NCI-H128 (cell line): Measurements from ENCODE around the gene OGFOD3.
"Not testable (repeated sequence)": the region's sequence is repeated elsewhere in the genome, so short reads cannot be mapped to it uniquely, and the experiment has no call there.

Experiments
- DNase-seq: peaks from one replicate; lab custom pipeline; 2025; ENCODE audit not compliant: unreplicated experiment; lab: John Stamatoyannopoulos, UW

The OGFOD3 gene

DNA sequence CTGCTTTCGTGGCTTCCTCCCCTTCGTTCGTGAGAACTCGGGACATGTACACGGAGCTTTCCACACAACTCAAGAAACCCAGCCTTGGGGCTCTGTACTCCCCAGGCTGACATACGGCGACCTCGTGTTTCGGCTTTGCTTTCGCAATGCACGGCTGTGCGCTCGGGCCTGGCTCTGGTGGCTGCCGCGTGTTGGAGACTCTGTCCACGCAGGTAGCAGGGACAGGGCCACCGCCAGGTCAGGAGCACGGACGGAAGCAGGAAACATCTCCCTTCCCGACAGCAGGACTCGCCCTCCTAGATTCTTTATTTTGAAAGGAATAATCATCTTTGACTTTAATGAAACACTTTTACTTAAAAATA, 29.5 kb downstream of the OGFOD3 start:
- DNase-seq: no peak

GRCh38 chr17:82388223-82388921, 30.0 kb downstream of the OGFOD3 start:
- DNase-seq: no peak

DNA sequence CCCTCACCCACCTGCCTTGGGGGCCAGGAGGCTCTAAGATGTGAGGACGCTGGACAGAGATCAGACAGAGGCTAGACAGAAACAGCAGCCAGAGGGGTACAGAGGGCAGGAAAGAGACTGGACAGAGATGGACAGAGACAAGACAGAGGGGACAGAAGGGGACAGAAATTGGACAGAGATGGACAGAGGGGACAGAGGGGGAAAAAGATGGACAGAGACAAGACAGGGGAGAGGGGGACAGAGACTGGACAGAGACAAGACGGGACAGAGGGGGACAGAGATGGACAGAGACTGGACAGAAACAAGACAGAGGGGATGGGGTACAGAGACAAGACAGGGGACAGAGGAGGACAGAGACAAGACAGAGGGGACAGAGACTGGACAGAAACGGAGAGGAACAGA, 30.7 kb downstream of the OGFOD3 start:
- no peak for DNase-seq

- DNase-seq: no peak
These were observed 31.3 kb downstream of the OGFOD3 start for GRCh38 chr17:82386881-82387704.

- no peak for DNase-seq
These were observed 32.0 kb downstream of the OGFOD3 start for GRCh38 chr17:82386255-82386831.

- DNase-seq: no peak
These were observed 32.7 kb downstream of the OGFOD3 start for GRCh38 chr17:82385559-82386254.

- DNase-seq: no peak
These were observed 33.5 kb downstream of the OGFOD3 start for GRCh38 chr17:82384730-82385481.

GRCh38 chr17:82384051-82384729, 34.2 kb downstream of the OGFOD3 start:
- no peak for DNase-seq

DNA sequence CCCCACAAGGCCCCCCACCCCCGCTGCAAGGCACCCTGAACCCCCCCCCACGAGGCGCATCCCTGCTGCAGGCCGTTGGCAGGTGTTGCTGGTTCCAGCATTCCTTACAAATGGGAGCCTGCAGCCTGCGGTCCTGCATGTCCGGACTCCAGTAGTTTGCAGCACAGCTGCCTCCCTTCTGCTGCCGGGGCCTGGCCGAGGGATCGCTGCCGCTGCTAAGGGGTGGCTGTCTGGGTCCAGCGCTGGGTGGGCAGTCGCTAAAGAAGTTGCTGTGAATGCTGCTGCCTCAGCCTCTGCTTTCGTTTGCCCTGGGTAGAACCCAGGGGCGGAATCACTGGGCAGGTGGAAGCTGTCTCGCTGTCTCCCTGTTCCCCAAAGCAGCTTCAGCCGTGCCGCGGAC, 35.0 kb downstream of the OGFOD3 start:
- DNase-seq: no peak

GRCh38 chr17:82382933-82383255, 35.5 kb downstream of the OGFOD3 start:
- no peak for DNase-seq

- not testable (repeated sequence) for DNase-seq
These were observed 36.0 kb downstream of the OGFOD3 start for GRCh38 chr17:82382220-82382932.

DNA sequence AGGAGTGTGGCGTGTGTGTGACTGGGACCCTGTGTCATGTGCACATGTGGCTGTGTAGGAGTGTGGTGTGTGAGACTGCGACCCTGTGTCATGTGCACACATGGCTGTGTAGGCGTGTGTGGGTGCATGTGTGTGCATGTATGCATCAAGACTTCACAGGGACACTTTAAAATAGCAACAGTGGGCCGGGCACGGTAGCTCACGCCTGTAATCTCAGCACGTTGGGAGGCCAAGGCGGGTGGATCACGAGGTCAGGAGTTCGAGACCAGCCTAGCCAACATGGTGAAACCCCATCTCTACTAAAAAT, 36.7 kb downstream of the OGFOD3 start:
- DNase-seq: not testable (repeated sequence)

- no peak for DNase-seq
These were observed 37.3 kb downstream of the OGFOD3 start for GRCh38 chr17:82380860-82381702.

DNA sequence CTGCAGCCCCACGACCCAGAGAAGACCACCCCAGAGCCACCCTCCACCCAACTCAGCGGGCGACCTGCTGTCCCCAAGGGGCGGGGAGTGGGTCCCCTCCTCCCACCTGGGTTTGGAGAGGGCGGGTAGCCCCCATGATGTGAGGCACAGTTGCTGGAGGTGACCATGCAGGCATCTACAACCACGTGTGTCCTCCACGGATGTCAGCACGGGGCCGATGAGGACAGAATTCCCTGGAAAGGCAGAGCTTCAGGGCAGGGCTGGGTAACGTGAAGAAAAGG, 39.7 kb downstream of the OGFOD3 start:
- no peak for DNase-seq

DNA sequence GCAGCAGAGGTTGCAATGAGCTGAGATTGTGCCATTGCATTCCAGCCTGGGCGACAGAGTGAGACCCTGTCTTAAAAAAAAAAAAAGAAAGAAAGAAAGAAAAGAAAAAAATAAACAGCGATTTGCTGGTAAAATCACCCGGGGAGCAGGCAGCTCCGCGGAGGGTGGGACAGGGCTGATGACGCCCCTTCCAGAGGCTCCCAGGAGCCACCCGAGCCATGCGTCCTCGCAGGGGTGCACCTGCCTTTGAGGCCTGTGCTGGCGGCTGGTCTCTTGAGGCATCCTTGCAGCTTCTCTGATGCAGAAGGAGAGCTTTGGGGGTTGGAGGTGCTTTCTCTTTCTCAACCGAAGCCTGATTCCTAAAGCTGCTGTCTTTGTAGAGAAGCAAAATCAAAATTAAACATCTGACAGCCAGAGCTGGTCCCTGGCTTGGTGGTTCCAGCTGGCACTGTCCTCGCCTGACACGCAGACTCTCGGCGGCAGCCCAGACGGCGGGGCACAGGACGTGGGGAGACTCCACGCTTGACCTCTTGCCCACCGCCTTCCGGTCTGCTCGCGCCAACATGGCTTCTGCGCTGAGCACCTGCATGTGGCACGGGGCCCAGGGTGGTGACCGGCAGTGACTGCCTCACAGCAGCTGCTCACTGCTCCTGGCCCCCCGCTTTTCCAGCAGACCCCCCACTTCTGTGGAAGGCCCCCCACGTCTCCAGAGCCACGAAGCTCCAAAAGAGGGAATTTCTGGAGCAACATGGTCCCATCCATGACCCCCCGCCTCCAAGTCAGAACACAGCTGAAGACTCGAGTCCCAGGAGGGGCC, 40.3 kb downstream of the OGFOD3 start:
- no peak for DNase-seq

- DNase-seq: not testable (repeated sequence)
These were observed 41.1 kb downstream of the OGFOD3 start for GRCh38 chr17:82377294-82377693.

- no peak for DNase-seq
These were observed 42.2 kb downstream of the OGFOD3 start for GRCh38 chr17:82376042-82376730.
